Activated B cell treated with CpG ODN at 0.5 μM for 24 hours (primary cell): ENCODE data around the gene DGLUCY. TPM values are rescaled to one million over a fixed set of nuclear protein-coding genes. Genes with fewer than 3 reads are reported as not detected.

Experiments used
- ATAC-seq: fragments of 200-7000 bp; cut with Tn5 transposase; one replicate; pipeline ENCODE4 v1.10.0; 2021; ENCODE audit warnings: low read depth, mild to moderate bottlenecking, moderate library complexity
- CTCF ChIA-PET: fragments of 350-600 bp; sonication (Branson Sonifier 250); formaldehyde crosslinking; loops from one replicate; lab custom pipeline; 2021; ENCODE audit warnings: antibody characterized with exemption; lab: Charles Lee
- POLR2A ChIA-PET: fragments of 350-600 bp; sonication (Branson Sonifier 250); formaldehyde crosslinking; loops from one replicate; lab custom pipeline; 2021; ENCODE audit warnings: antibody characterized with exemption; lab: Charles Lee
- DNase-seq: peaks from one replicate; pipeline ENCODE4 v3.0.0; 2022
- H3K27ac Mint-ChIP-seq: one replicate; pipeline ENCODE4 v1.8.0; 2020; ENCODE audit warnings: mixed read lengths
- H3K27me3 Mint-ChIP-seq: one replicate; pipeline ENCODE4 v1.8.0; 2021; ENCODE audit warnings: mixed read lengths
- H3K36me3 Mint-ChIP-seq: one replicate; pipeline ENCODE4 v1.8.0; 2021; ENCODE audit warnings: low read depth, mixed read lengths
- H3K4me1 Mint-ChIP-seq: one replicate; pipeline ENCODE4 v1.8.0; 2021; ENCODE audit warnings: mixed read lengths
- H3K4me3 Mint-ChIP-seq: one replicate; pipeline ENCODE4 v1.8.0; 2020; ENCODE audit warnings: mild to moderate bottlenecking, mixed read lengths
- H3K9me3 Mint-ChIP-seq: one replicate; pipeline ENCODE4 v1.8.0; 2020; ENCODE audit warnings: mixed read lengths
- CTCF ChIP-seq: fragments of 200-600 bp; IDR thresholded peaks from one replicate; pipeline ENCODE4 v1.8.0; 2022; ENCODE audit warnings: antibody characterized with exemption, mild to moderate bottlenecking
- intact Hi-C: fragments of 100-400 bp; cut with micrococcal nuclease; formaldehyde crosslinking; loops from one replicate; pipeline ENCODE4 v1.15.1; 2024
- total RNA-seq: library from RNA; stranded (reverse); gene quantifications from 2 replicates; pipeline ENCODE4 v1.2.3, GENCODE V29; 2022

The DGLUCY gene
- total RNA-seq, 1 donor from 2014 or later, result 92.7 TPM

GRCh38 chr14:91108941-91109611, 4.8 kb upstream of the DGLUCY start:
- Mint-ChIP-seq H3K4me3 (no peak overlapping the region), H3K4me1 (peaks cover 40% of the 10 kb centered on the region), H3K9me3 (no peaks in the 10 kb centered on the region), H3K27me3 (no peaks in the 10 kb centered on the region), H3K36me3 (no peaks in the 10 kb centered on the region), H3K27ac (peak overlapping the region; percentile 71)
- no peak for ATAC-seq
- intact Hi-C loops, result no loop called here
- no peak for TF ChIP-seq CTCF
- ChIA-PET CTCF (no interaction called here), POLR2A (no interaction called here)
- DNase-seq, result no peak

- H3K4me1 Mint-ChIP-seq, result peaks cover 61% of the 10 kb centered on the region
- ATAC-seq (no peak), DNase-seq (no peak)
- H3K27me3 Mint-ChIP-seq, result no peaks in the 10 kb centered on the region
- TF ChIP-seq CTCF, result no peak
- H3K27ac Mint-ChIP-seq, result no peak overlapping the region
- ChIA-PET POLR2A (no interaction called here), CTCF (no interaction called here)
- intact Hi-C loops, result no loop called here
- H3K4me3 Mint-ChIP-seq, result no peak overlapping the region
- H3K36me3 Mint-ChIP-seq, result peaks cover 14% of the 10 kb centered on the region
- H3K9me3 Mint-ChIP-seq, result no peaks in the 10 kb centered on the region
These were observed 2.4 kb upstream of the DGLUCY start for GRCh38 chr14:91111443-91111842.

- H3K27me3 Mint-ChIP-seq, result no peaks in the 10 kb centered on the region
- ChIA-PET CTCF (no interaction called here), POLR2A (no interaction called here)
- H3K9me3 Mint-ChIP-seq, result no peaks in the 10 kb centered on the region
- DNase-seq, result no peak
- peaks cover 69% of the 10 kb centered on the region for H3K4me1 Mint-ChIP-seq
- TF ChIP-seq CTCF, result no peak
- peak overlapping the region; percentile 32 for H3K27ac Mint-ChIP-seq
- peak overlapping the region; percentile 53 for H3K4me3 Mint-ChIP-seq
- peaks cover 18% of the 10 kb centered on the region for H3K36me3 Mint-ChIP-seq
- ATAC-seq, result no peak
- intact Hi-C loops, result no loop called here
These were observed 1.7 kb upstream of the DGLUCY start for GRCh38 chr14:91112194-91112593.

- ChIA-PET POLR2A (interaction anchor here (0.6 to 3.9 kb wide), 33 partner anchors 9 to 1940 kb away, joined by 3 to 90 read pairs (median 4); partner anchors contain the start of genes RPS6KA5 and TRIP11), CTCF (interaction anchor here (1.0 to 3.1 kb wide), 5 partner anchors 25 to 212 kb away, joined by 4 to 21 read pairs (median 6); partner anchors contain the start of gene RPS6KA5)
- no peak for TF ChIP-seq CTCF
- intact Hi-C loops, result loop anchor here (1.0 to 2.0 kb wide), 6 partner anchors 10 to 396 kb away; partner anchors contain the start of genes PPP4R3A and RPS6KA5
- Mint-ChIP-seq H3K9me3 (no peaks in the 10 kb centered on the region), H3K27me3 (no peaks in the 10 kb centered on the region), H3K4me1 (peaks cover 67% of the 10 kb centered on the region), H3K27ac (peak overlapping the region; percentile 98), H3K4me3 (peak overlapping the region; percentile 98), H3K36me3 (peaks cover 36% of the 10 kb centered on the region)
- DNase-seq (peak; percentile 54), ATAC-seq (peak; percentile 84)
These were observed 499 bp downstream of the DGLUCY start for GRCh38 chr14:91114079-91115065.
